Measurements from ENCODE around the gene IL1RN.

The IL1RN gene

GRCh38 chr2:113180131-113180946, 52.9 kb downstream of the IL1RN start:
- H3K4me3 ChIP-seq (replicated peaks; ENCODE audit: low read depth, low read length): no peak overlapping the region
- DNase-seq (ENCODE audit: low read depth): no peak

GRCh38 chr2:113181258-113182051, 54.1 kb downstream of the IL1RN start:
- TF ChIP-seq CTCF (IDR thresholded peaks at IDR 0.05; ENCODE audit: low read length, missing control alignments): no peak
- DNase-seq (ENCODE audit: low read depth): no peak
- no peak overlapping the region for H3K4me3 ChIP-seq (replicated peaks; ENCODE audit: low read depth, low read length)

More at GRCh38 chr2:113180131-113180946, 52.9 kb downstream of the IL1RN start:
- no peak for TF ChIP-seq CTCF (IDR thresholded peaks at IDR 0.05; ENCODE audit: low read length, missing control alignments)

GRCh38 chr2:113182471-113183260, 55.3 kb downstream of the IL1RN start:
- TF ChIP-seq CTCF (IDR thresholded peaks at IDR 0.05; ENCODE audit: low read length, missing control alignments): no peak
- no peak for DNase-seq (ENCODE audit: low read depth)
- H3K4me3 ChIP-seq (replicated peaks; ENCODE audit: low read depth, low read length): no peak overlapping the region

- no peak overlapping the region for H3K4me3 ChIP-seq (replicated peaks; ENCODE audit: low read depth, low read length)
- DNase-seq (ENCODE audit: low read depth): no peak
- TF ChIP-seq CTCF (IDR thresholded peaks at IDR 0.05; ENCODE audit: low read length, missing control alignments): no peak
Observed at GRCh38 chr2:113183264-113183663, 55.9 kb downstream of the IL1RN start.

Measured in fibroblast of pulmonary artery (primary cell).